ENCODE data around the gene SDK1.

SDK1 gene

GRCh38 chr7:4163565-4164203 lies 862.6 kb downstream of the SDK1 start (continued):
- TF ChIP-seq TSHZ1 (tag by site-specific recombination; IDR thresholded peaks at IDR 0.05; ENCODE audit: borderline replicate concordance) (no peak), PRDM10 (tag by site-specific recombination; IDR thresholded peaks at IDR 0.05) (no peak), ZNF133 (tag by site-specific recombination; IDR thresholded peaks at IDR 0.05) (no peak), ZNF529 (tag by site-specific recombination; IDR thresholded peaks at IDR 0.05; ENCODE audit: insufficient replicate concordance) (no peak)

GRCh38 chr7:4164556-4164955 lies 863.5 kb downstream of the SDK1 start:
- Histone ChIP-seq H3K4me1 (ENCODE audit: control insufficient read depth, insufficient read depth, low read length) (no peaks in the 10 kb centered on the region), H3K27ac (ENCODE audit: extremely low read depth, low read depth, low read length) (no peak overlapping the region), H3K9me3 (ENCODE audit: control insufficient read depth, insufficient read depth, low read depth, low read length) (no peaks in the 10 kb centered on the region), H3K4me3 (ENCODE audit: low read depth, low read length) (no peak overlapping the region), H3K36me3 (ENCODE audit: control insufficient read depth in 2 of 2, insufficient read depth in 1 of 2, low read length in 2 of 2) (no peaks in the 10 kb centered on the region)
- POLR2A ChIA-PET: no interaction called here
- CTCF ChIA-PET: no interaction called here
- no peak for TF ChIP-seq ZNF513 (tag by site-specific recombination; IDR thresholded peaks at IDR 0.05)
- TF ChIP-seq ZEB2 (tag by site-specific recombination; IDR thresholded peaks at IDR 0.05): no peak
- no peak for TF ChIP-seq ZNF423 (tag by site-specific recombination; IDR thresholded peaks at IDR 0.05)
- TF ChIP-seq ATF2 (tag by site-specific recombination; IDR thresholded peaks at IDR 0.05; ENCODE audit: low read depth): no peak
- TF ChIP-seq ZFP37 (tag by site-specific recombination; IDR thresholded peaks at IDR 0.05): no peak
- TF ChIP-seq ZNF169 (tag by site-specific recombination; IDR thresholded peaks at IDR 0.05): no peak
- no peak for TF ChIP-seq ZNF341 (tag by site-specific recombination; IDR thresholded peaks at IDR 0.05; ENCODE audit: low read depth)
- TF ChIP-seq ZNF133 (tag by site-specific recombination; IDR thresholded peaks at IDR 0.05): no peak
- TF ChIP-seq ZNF76 (tag by site-specific recombination; IDR thresholded peaks at IDR 0.05; ENCODE audit: borderline replicate concordance, low read depth): no peak
- no peak for TF ChIP-seq ZBTB26 (tag by site-specific recombination; optimal IDR thresholded peaks at IDR 0.05)
- no peak for TF ChIP-seq GLI2 (tag by site-specific recombination; IDR thresholded peaks at IDR 0.05; ENCODE audit: borderline replicate concordance, low read depth)
- TF ChIP-seq SCRT2 (tag by site-specific recombination; IDR thresholded peaks at IDR 0.05): no peak
- no peak for TF ChIP-seq ZNF311 (tag by site-specific recombination; IDR thresholded peaks at IDR 0.05; ENCODE audit: borderline replicate concordance)
- TF ChIP-seq REST (tag by site-specific recombination; IDR thresholded peaks at IDR 0.05): no peak

All from HEK293 (cell line).